ENCODE results near the gene PKNOX2.

DNA sequence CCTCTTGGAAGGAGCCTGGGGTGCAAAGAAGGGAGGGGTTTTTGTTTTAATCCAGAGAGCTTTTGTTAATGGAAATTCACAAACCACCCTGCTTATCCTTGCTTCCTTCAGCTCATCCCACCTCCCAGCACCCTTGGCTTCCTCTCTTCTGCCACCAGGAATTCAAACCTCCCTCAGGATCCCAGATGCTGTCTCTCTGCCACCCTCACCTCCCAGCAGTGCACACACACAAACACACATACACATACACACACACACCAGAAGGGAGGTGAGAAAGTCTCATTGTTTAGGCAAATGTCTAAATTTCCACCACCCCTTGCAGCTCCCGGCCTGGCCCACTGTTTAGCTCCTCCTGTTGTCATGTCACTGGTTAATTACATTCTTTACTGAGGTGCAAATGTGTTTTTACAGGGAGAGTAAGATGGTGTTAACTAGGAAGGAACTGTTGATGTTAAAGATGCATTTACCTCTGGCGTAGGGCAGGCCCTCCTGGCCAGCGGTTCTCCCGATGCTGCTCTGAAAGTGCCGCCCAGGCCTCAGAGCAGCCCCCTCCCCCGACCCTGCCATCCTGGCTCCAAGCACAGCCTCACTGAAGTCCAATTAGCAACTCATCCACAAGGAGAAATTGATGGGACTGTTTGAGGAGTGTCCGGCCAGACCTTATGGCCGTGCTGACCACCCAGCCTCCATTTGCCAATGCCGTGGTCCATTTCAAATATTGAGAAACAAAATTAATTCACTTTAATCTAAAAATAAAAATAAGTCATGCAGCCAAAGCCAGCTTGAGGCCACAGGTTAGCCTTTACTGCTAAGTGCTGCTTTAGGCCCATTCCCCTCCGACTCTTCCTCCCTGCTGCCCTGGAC is 166.1 kb downstream of the PKNOX2 start:
- TF ChIP-seq POLR2A (IDR thresholded peaks at IDR 0.05), result no peak
- TF ChIP-seq, protein P1, sequence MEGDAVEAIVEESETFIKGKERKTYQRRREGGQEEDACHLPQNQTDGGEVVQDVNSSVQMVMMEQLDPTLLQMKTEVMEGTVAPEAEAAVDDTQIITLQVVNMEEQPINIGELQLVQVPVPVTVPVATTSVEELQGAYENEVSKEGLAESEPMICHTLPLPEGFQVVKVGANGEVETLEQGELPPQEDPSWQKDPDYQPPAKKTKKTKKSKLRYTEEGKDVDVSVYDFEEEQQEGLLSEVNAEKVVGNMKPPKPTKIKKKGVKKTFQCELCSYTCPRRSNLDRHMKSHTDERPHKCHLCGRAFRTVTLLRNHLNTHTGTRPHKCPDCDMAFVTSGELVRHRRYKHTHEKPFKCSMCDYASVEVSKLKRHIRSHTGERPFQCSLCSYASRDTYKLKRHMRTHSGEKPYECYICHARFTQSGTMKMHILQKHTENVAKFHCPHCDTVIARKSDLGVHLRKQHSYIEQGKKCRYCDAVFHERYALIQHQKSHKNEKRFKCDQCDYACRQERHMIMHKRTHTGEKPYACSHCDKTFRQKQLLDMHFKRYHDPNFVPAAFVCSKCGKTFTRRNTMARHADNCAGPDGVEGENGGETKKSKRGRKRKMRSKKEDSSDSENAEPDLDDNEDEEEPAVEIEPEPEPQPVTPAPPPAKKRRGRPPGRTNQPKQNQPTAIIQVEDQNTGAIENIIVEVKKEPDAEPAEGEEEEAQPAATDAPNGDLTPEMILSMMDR (IDR thresholded peaks at IDR 0.05), result no peak

Data from suprapubic skin (tissue), 3 donors.